PFSK-1 (cell line): ENCODE data around the gene RBM5.

Experiments
- FOXP2 ChIP-seq: optimal IDR thresholded peaks from 2 replicates; pipeline ENCODE3; 2011; ENCODE audit warnings: borderline replicate concordance, control low read depth, inconsistent platforms; ENCODE audit not compliant: insufficient read depth; ENCODE audit errors: extremely low read length, extremely low read depth
- POLR2AphosphoS5 ChIP-seq: IDR thresholded peaks from 2 replicates; pipeline ENCODE4 v1.6.1; 2012; ENCODE audit warnings: low read depth, mild to moderate bottlenecking, control low read depth, low read length, moderate library complexity
- REST ChIP-seq, 2 experiments: IDR thresholded peaks; 2 replicates each; pipeline versions ENCODE4 v1.6.1 to v1.8.0; 2011 to 2012; ENCODE audit warnings: low read depth in 2 of 2, low read length in 2 of 2, control low read depth in 1 of 2, inconsistent platforms in 1 of 2, mild to moderate bottlenecking in 1 of 2, moderate library complexity in 1 of 2; ENCODE audit not compliant: insufficient read depth in 1 of 2
- SIN3A ChIP-seq: IDR thresholded peaks from 2 replicates; pipeline ENCODE4 v1.6.1; 2012; ENCODE audit warnings: mild to moderate bottlenecking, low read length, moderate library complexity, borderline replicate concordance; ENCODE audit not compliant: insufficient read depth
- TAF1 ChIP-seq: IDR thresholded peaks from 2 replicates; pipeline ENCODE4 v1.6.1; 2012; ENCODE audit warnings: low read length, control low read depth, borderline replicate concordance; ENCODE audit not compliant: insufficient read depth

Gene RBM5

GRCh38 chr3:50166620-50167019 lies 77.9 kb downstream of the RBM5 start:
- no peak for TF ChIP-seq TAF1
- TF ChIP-seq SIN3A = no peak
- TF ChIP-seq REST (IDR thresholded peaks at IDR 0.05; ENCODE audit: insufficient read depth in 1 of 2, low read depth in 2 of 2, low read length in 2 of 2) = no peak
- no peak for TF ChIP-seq POLR2AphosphoS5
- TF ChIP-seq FOXP2 = no peak

GRCh38 chr3:50167069-50167840 lies 78.5 kb downstream of the RBM5 start:
- TF ChIP-seq TAF1 (no peak), FOXP2 (no peak), REST (IDR thresholded peaks at IDR 0.05; ENCODE audit: insufficient read depth in 1 of 2, low read depth in 2 of 2, low read length in 2 of 2) (no peak), POLR2AphosphoS5 (no peak), SIN3A (no peak)

- TF ChIP-seq REST (IDR thresholded peaks at IDR 0.05; ENCODE audit: insufficient read depth in 1 of 2, low read depth in 2 of 2, low read length in 2 of 2) (no peak), FOXP2 (no peak), TAF1 (no peak), SIN3A (no peak), POLR2AphosphoS5 (no peak)
Measured at GRCh38 chr3:50167841-50168209, 79.1 kb downstream of the RBM5 start.

- TF ChIP-seq TAF1 (no peak), POLR2AphosphoS5 (no peak), REST (IDR thresholded peaks at IDR 0.05; ENCODE audit: insufficient read depth in 1 of 2, low read depth in 2 of 2, low read length in 2 of 2) (no peak), FOXP2 (no peak), SIN3A (no peak)
Measured at GRCh38 chr3:50168388-50168787, 79.7 kb downstream of the RBM5 start.
